ENCODE data around the gene RHD.
A peak's percentile ranks its signal among the peaks of the same experiment; 100 is the strongest.
"Not testable (repeated sequence)": the region's sequence is repeated elsewhere in the genome, so short reads cannot be mapped to it uniquely, and the experiment has no call there.

The RHD gene

DNA sequence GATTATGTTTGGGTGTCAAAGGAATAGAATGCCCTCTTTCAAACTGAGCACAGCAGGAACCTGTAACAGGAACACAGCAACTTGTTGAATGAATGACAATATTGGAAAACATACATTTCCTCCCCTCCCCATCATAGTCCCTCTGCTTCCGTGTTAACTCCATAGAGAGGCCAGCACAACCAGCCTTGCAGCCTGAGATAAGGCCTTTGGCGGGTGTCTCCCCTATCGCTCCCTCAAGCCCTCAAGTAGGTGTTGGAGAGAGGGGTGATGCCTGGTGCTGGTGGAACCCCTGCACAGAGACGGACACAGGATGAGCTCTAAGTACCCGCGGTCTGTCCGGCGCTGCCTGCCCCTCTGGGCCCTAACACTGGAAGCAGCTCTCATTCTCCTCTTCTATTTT is at the start of gene RHD:
RHD (plus strand) TSS at position 272 of the 400 bp plus-strand sequence; CDS start at position 311, 39 bp downstream.
- DNase-seq (ENCODE audit: extremely low read depth in 1 of 2, low read depth in 1 of 2): not testable (repeated sequence)

- no peak for DNase-seq (ENCODE audit: extremely low read depth in 1 of 2, low read depth in 1 of 2)
Observed at GRCh38 chr1:25222606-25223005, 49.7 kb upstream of the RHD start.

DNA sequence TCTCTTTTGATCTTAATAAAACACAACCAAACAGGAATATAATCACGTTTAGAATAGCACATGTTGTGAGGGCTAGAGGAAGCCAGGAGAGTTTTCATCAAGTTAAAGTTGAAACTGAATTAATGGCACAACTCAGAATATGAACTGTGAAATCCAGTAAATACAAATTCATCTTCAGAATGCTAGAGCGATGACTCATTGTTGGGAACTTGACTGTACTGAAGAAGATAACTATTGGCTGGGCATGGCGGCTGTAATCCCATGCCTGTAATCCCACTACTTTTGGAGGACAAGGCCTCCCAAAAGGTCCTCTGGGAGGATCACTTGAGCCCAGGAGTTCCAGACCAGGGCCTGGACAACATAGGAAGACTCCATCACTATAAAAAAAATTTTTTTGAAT is 48.8 kb upstream of the RHD start:
- DNase-seq (ENCODE audit: extremely low read depth in 1 of 2, low read depth in 1 of 2): no peak

GRCh38 chr1:25232027-25232865 is 40.1 kb upstream of the RHD start, which contains the start of gene SYF2:
Gene SYF2, minus strand, starts transcription at chr1:25232502. Its CDS starts 35 bp downstream, at chr1:25232467.
- peak; percentile 73 to 82 for DNase-seq (ENCODE audit: extremely low read depth in 1 of 2, low read depth in 1 of 2)

- peak in 1 of 2 donors; percentile 22 for DNase-seq (ENCODE audit: extremely low read depth in 1 of 2, low read depth in 1 of 2)
Observed at GRCh38 chr1:25232866-25233784, 39.2 kb upstream of the RHD start.

GRCh38 chr1:25235411-25235810 is 36.9 kb upstream of the RHD start:
- not testable (repeated sequence) for DNase-seq (ENCODE audit: extremely low read depth in 1 of 2, low read depth in 1 of 2)

- not testable (repeated sequence) for DNase-seq (ENCODE audit: extremely low read depth in 1 of 2, low read depth in 1 of 2)
Observed at GRCh38 chr1:25236261-25236660, 36.0 kb upstream of the RHD start.

GRCh38 chr1:25238046-25238445 is 34.3 kb upstream of the RHD start:
- no peak for DNase-seq (ENCODE audit: extremely low read depth in 1 of 2, low read depth in 1 of 2)

DNA sequence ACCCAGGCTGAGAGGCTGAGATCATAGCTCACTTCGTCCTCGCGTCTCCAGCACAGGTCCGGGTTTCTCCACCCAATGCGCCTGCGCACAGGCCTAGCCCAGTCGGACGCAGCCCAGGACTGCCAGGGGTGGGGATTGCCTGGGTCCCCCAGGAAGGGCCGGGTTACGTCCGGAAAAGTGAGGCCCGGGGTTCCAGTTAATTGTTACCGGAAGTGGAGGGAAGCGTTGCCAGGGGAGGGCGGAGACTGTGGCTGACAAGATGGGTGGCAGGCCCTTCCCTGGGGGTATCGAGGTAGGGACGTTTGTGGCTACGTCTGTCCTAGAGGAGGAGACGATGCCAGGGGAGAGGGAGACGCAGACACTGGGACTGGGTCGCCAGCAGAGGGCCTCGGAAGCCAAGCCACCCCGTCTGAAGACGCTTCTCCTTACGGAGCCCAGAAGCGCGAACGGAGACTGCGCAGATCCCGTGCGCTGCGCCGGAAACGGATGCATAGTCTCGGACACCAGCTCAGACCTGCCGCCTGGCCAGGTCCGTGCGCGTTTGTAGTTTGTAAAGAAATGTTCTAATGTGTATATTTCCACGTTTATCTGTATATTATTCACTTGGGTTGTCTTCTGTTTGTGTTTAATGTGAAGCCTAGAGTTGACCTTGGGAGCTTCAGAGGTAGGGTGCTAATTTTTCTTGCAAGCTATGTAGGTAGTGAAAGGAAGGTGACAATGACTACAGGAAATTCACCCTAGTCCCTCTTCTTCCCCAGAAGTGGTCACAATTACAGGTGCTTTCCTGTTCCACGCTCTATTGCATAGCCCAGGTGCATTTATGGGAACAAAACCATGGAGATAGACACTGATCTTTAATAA is 32.4 kb upstream of the RHD start:
- DNase-seq (ENCODE audit: extremely low read depth in 1 of 2, low read depth in 1 of 2): peak; percentile 63 to 65

DNA sequence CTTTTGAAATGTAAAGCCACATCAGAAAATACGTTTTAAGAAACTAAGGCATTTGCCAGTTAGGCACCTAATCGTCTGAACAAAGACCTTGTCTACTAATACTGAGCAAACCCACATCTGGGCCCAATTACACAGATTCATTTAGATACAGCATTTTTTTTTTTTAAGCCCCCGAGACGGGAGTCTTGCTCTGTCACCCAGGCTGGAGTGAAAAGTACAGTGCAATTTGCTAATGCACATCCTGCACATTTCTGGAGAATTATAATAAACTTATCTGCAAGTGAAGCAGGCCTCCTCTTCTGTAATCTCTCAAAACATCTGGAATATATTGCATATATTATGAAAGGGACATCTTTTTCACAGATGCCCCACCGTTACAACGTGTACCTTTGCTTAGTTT is 28.4 kb upstream of the RHD start:
- DNase-seq (ENCODE audit: extremely low read depth in 1 of 2, low read depth in 1 of 2): no peak

DNA sequence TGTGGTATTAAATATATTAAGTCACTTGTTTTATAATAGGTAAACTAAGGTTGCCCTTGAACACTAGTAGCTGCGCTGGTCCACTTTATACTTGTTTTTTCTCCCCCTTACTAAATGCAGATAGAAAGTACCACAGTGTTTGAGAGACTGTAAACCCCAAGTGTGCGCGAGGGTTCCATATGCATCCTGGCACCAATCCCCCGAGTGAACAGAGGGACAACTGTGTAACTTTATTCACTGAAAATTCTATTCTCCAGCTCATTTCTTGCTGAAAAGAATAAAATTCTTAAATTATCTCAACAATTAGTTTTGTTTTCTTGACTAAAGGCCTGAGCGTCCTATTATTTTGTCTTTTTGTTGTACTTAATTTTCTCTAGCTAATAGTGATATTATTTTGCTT is 26.9 kb upstream of the RHD start:
- DNase-seq (ENCODE audit: extremely low read depth in 1 of 2, low read depth in 1 of 2): no peak

- DNase-seq (ENCODE audit: extremely low read depth in 1 of 2, low read depth in 1 of 2): no peak
Observed at GRCh38 chr1:25245809-25246599, 26.3 kb upstream of the RHD start.

DNA sequence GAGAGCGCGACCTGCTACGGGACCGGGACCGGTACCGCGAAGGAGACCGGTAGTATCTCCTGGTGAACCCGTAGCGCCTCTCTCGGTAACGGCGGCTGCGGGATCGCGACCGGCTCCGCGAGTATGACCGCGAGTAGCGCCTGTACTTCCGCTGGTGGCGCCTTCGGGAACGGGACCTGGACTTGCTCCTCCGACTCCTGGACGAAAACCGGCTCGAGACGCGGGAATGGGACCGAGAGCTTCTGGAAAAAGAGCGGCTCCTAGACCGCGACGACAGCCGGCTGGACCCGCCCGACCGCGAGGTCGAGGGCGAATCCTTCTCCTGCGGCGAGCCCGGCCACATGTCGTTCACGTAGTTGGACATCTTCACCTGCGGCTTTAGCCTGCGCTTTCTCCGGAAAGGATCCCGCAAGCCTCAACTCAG is 25.7 kb upstream of the RHD start:
- DNase-seq (ENCODE audit: extremely low read depth in 1 of 2, low read depth in 1 of 2): no peak

DNA sequence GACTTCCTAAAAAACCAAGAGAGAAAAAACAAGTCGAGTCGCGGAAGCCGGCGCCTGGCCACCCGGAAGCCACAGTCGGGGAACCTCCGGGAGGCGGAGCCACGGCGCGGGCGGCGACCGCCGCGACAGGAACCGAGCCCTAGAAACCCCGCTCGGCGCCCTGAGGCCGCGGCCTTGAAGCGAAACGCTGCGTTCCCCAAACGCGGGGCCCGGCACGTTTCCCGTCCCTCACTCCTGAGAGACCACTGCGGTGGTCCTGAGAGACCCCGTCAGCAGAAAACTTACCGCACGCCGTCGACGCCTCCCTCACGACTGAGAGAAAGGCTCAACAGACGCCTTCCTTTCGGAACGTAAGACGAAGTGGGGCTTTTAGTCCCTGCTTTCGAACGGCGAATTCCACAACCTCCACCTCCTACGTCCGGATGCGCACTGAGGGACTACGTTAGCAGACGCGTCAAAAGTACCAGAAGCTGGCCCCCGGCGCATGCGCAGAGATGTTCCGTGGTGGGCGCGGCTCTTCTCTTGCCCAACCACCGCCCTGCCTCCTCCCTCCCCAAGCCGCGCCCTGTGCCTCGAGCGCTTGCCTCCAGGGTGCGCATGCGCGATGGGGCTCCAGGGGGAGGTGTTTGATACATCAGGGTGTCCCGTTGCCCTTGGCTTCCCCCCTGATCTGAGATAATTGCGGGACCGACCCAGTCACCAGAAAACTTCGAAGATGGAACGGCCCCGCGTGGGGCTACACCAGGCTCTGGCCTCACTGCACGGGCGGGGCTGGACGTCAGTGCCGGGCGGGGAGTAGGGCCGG is 25.1 kb upstream of the RHD start, which contains the start of gene RSRP1:
RSRP1 (minus strand) TSS at position 431 of the 805 bp plus-strand sequence. CDS start 491 bp downstream, outside the sequence.
- peak; percentile 100 for DNase-seq (ENCODE audit: extremely low read depth in 1 of 2, low read depth in 1 of 2)

- no peak for DNase-seq (ENCODE audit: extremely low read depth in 1 of 2, low read depth in 1 of 2)
Observed at GRCh38 chr1:25247829-25248754, 24.2 kb upstream of the RHD start.

- no peak for DNase-seq (ENCODE audit: extremely low read depth in 1 of 2, low read depth in 1 of 2)
Observed at GRCh38 chr1:25253911-25254310, 18.4 kb upstream of the RHD start.

- DNase-seq (ENCODE audit: extremely low read depth in 1 of 2, low read depth in 1 of 2): no peak
Observed at GRCh38 chr1:25255706-25256577, 16.4 kb upstream of the RHD start.

Data from activated CD8-positive, alpha-beta memory T cell treated with anti-CD3 and anti-CD28 coated beads for 1 hour (primary cell).